ENCODE data around the gene TNFRSF11A. TPM values are rescaled to one million over a fixed set of nuclear protein-coding genes. Genes with fewer than 3 reads are reported as not detected.

TNFRSF11A gene
- total RNA-seq, 1 donor from 2014 or later = not detected

GRCh38 chr18:62341473-62341872, 16.4 kb downstream of the TNFRSF11A start:
- no peak for DNase-seq (ENCODE audit: low read depth)

GRCh38 chr18:62342884-62343283, 17.8 kb downstream of the TNFRSF11A start:
- DNase-seq (ENCODE audit: low read depth) = no peak

GRCh38 chr18:62343316-62343715, 18.2 kb downstream of the TNFRSF11A start:
- DNase-seq (ENCODE audit: low read depth) = no peak

GRCh38 chr18:62345909-62346308, 20.8 kb downstream of the TNFRSF11A start:
- no peak for DNase-seq (ENCODE audit: low read depth)

- DNase-seq (ENCODE audit: low read depth) = no peak
Measured at GRCh38 chr18:62346333-62347088, 21.4 kb downstream of the TNFRSF11A start.

- DNase-seq (ENCODE audit: low read depth) = no peak
Measured at GRCh38 chr18:62347089-62347506, 22.0 kb downstream of the TNFRSF11A start.

GRCh38 chr18:62348474-62348873, 23.4 kb downstream of the TNFRSF11A start:
- DNase-seq (ENCODE audit: low read depth) = no peak

- no peak for DNase-seq (ENCODE audit: low read depth)
Measured at GRCh38 chr18:62353170-62353569, 28.1 kb downstream of the TNFRSF11A start.

- no peak for DNase-seq (ENCODE audit: low read depth)
Measured at GRCh38 chr18:62354151-62354550, 29.0 kb downstream of the TNFRSF11A start.

- no peak for DNase-seq (ENCODE audit: low read depth)
Measured at GRCh38 chr18:62357079-62357719, 32.1 kb downstream of the TNFRSF11A start.

- DNase-seq (ENCODE audit: low read depth) = no peak
Measured at GRCh38 chr18:62360805-62361204, 35.7 kb downstream of the TNFRSF11A start.

GRCh38 chr18:62361288-62361687, 36.2 kb downstream of the TNFRSF11A start:
- DNase-seq (ENCODE audit: low read depth) = no peak

- no peak for DNase-seq (ENCODE audit: low read depth)
Measured at GRCh38 chr18:62364558-62364957, 39.4 kb downstream of the TNFRSF11A start.

GRCh38 chr18:62365420-62365819, 40.3 kb downstream of the TNFRSF11A start:
- no peak for DNase-seq (ENCODE audit: low read depth)

- no peak for DNase-seq (ENCODE audit: low read depth)
Measured at GRCh38 chr18:62366992-62367391, 41.9 kb downstream of the TNFRSF11A start.

GRCh38 chr18:62368100-62368499, 43.0 kb downstream of the TNFRSF11A start:
- no peak for DNase-seq (ENCODE audit: low read depth)

GRCh38 chr18:62369129-62369644, 44.1 kb downstream of the TNFRSF11A start:
- no peak for DNase-seq (ENCODE audit: low read depth)

- no peak for DNase-seq (ENCODE audit: low read depth)
Measured at GRCh38 chr18:62370366-62370765, 45.3 kb downstream of the TNFRSF11A start.

GRCh38 chr18:62371436-62371835, 46.3 kb downstream of the TNFRSF11A start:
- DNase-seq (ENCODE audit: low read depth) = no peak

- DNase-seq (ENCODE audit: low read depth) = no peak
Measured at GRCh38 chr18:62372156-62372555, 47.0 kb downstream of the TNFRSF11A start.

GRCh38 chr18:62372882-62373281, 47.8 kb downstream of the TNFRSF11A start:
- DNase-seq (ENCODE audit: low read depth) = no peak

GRCh38 chr18:62374410-62374965, 49.4 kb downstream of the TNFRSF11A start:
- no peak for DNase-seq (ENCODE audit: low read depth)

Measured in myocyte (in vitro differentiated cells).